Panc1 (cell line): Measurements from ENCODE around the gene MRPL2. TPM values are rescaled to one million over a fixed set of nuclear protein-coding genes. Genes with fewer than 3 reads are reported as not detected.

Source experiments
- ATAC-seq: fragments of 200-7000 bp; cut with Tn5 transposase; 2 replicates; pipeline ENCODE4 v1.9.1; 2020; ENCODE audit warnings: mild to moderate bottlenecking, moderate library complexity
- BruUV-seq: library from RNA; stranded (reverse); fragments of 400-500 nt; replicated peaks from 2 replicates; lab custom pipeline; 2021; lab: Mats Ljungman, UMichigan
- CTCF ChIA-PET: fragments of 300-600 bp; sonication (Branson Sonifier 250); formaldehyde crosslinking; loops from one replicate; lab custom pipeline; 2022; ENCODE audit warnings: antibody characterized with exemption; lab: Charles Lee
- POLR2A ChIA-PET: fragments of 300-600 bp; sonication (Branson Sonifier 250); formaldehyde crosslinking; loops from one replicate; lab custom pipeline; 2022; ENCODE audit warnings: antibody characterized with exemption; lab: Charles Lee
- DNase-seq: peaks from one replicate; pipeline ENCODE4 v3.0.0-alpha.2; 2010; ENCODE audit warnings: low read depth, low spot score
- H3K27ac ChIP-seq: 2 replicates; pipeline ENCODE4 v1.5.1; 2011; ENCODE audit warnings: mild to moderate bottlenecking, low read length, inconsistent platforms
- H3K27me3 ChIP-seq: fragments of 200-500 bp; sonication (Bioruptor generic); 2 replicates; pipeline ENCODE4 v1.6.0; 2014; ENCODE audit warnings: low read length, inconsistent platforms; ENCODE audit not compliant: control insufficient read depth, insufficient read depth
- H3K36me3 ChIP-seq: fragments of 200-500 bp; sonication (Bioruptor generic); 2 replicates; pipeline ENCODE4 v1.5.1; 2014; ENCODE audit warnings: inconsistent platforms, mild to moderate bottlenecking, low read length, moderate library complexity; ENCODE audit not compliant: control insufficient read depth, insufficient read depth
- H3K4me1 ChIP-seq: 2 replicates; pipeline ENCODE4 v1.5.1; 2011; ENCODE audit warnings: inconsistent platforms, mild to moderate bottlenecking, low read length, moderate library complexity; ENCODE audit not compliant: control insufficient read depth, insufficient read depth
- H3K4me3 ChIP-seq, 2 experiments: 2 replicates each; pipeline ENCODE4 v1.5.1; 2011 to 2012; ENCODE audit warnings: low read depth in 2 of 2, low read length in 2 of 2, mild to moderate bottlenecking in 2 of 2, inconsistent platforms in 1 of 2, moderate library complexity in 1 of 2
- H3K9me3 ChIP-seq: fragments of 200-500 bp; sonication (Bioruptor generic); 2 replicates; pipeline ENCODE4 v1.5.1; 2014; ENCODE audit warnings: low read depth, mild to moderate bottlenecking, inconsistent platforms, low read length, moderate library complexity; ENCODE audit not compliant: control insufficient read depth, insufficient read depth
- POLR2AphosphoS5 ChIP-seq: IDR thresholded peaks from 2 replicates; pipeline ENCODE4 v1.6.1; 2012; ENCODE audit warnings: mild to moderate bottlenecking, low read depth, low read length, moderate library complexity
- SIN3A ChIP-seq: IDR thresholded peaks from 2 replicates; pipeline ENCODE4 v1.6.1; 2012; ENCODE audit warnings: low read depth, mild to moderate bottlenecking, low read length, moderate library complexity, borderline replicate concordance; ENCODE audit not compliant: insufficient read depth
- TCF7L2 ChIP-seq: IDR thresholded peaks from 2 replicates; pipeline ENCODE4 v1.6.1; 2011; ENCODE audit warnings: mild to moderate bottlenecking, low read depth, low read length, inconsistent platforms
- in situ Hi-C: cut with HindIII; loops from 2 replicates; pipeline ENCODE4 v1.10.0; 2016; ENCODE audit warnings: low sequenced_read_pairs, low pct_unique_long_range_greater_than_20kb
- intact Hi-C: fragments of 100-400 bp; cut with micrococcal nuclease; formaldehyde crosslinking; loops from one replicate; pipeline ENCODE4 v1.10.0; 2022; ENCODE audit not compliant: unreplicated experiment
- total RNA-seq: library from RNA; stranded (reverse); gene quantifications from one replicate; pipeline ENCODE4 v1.2.1, GENCODE V29; 2021; ENCODE audit not compliant: unreplicated experiment
- TF ChIP-seq, protein P1 (sequence below): fragments of 450-650 bp; IDR thresholded peaks from 2 replicates; pipeline ENCODE4 v1.5.1; 2017; ENCODE audit warnings: mild to moderate bottlenecking
- TF ChIP-seq, protein P2 (sequence below), 2 experiments: IDR thresholded peaks; 2 replicates each; pipeline ENCODE4 v1.6.1; 2011 to 2012; ENCODE audit warnings: low read depth in 2 of 2, control low read depth in 1 of 2, low read length in 1 of 2, mild to moderate bottlenecking in 1 of 2, moderate library complexity in 1 of 2; ENCODE audit not compliant: insufficient read depth in 1 of 2

The MRPL2 gene
- total RNA-seq, 1 experiment from 2014 or later = 65.6 TPM

DNA sequence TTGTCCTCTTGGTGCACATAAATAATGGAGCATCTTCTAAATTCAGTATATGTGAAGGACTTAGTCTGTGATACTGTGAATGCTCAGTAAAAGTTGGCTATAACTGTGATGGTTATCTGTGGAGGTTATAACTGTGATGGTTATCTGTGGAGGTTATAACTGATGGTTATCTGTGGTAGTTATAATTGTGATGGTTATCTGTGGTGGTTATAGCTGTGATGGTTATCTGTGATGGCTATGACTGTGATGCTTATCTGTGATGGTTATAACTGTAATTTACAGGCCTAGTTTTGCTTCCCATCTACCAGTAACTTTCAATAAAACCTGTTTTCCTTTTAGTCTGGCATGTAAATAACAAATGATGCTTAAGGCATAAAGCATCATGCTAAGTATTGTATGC lies 33.4 kb upstream of the MRPL2 start:
- intact Hi-C loops (loop anchor here (2.0 to 5.0 kb wide), 2 partner anchors 34 to 40 kb away; partner anchors contain the start of genes KLC4 and MRPL2), in situ Hi-C loops (no loop called here)
- ChIA-PET POLR2A (no interaction called here), CTCF (no interaction called here)
- Histone ChIP-seq H3K4me1 (peaks cover 82% of the 10 kb centered on the region), H3K27ac (peak overlapping the region; percentile 97), H3K27me3 (no peaks in the 10 kb centered on the region), H3K9me3 (no peaks in the 10 kb centered on the region), H3K36me3 (no peaks in the 10 kb centered on the region), H3K4me3 (no peak overlapping the region; a peak in 1 of 4 replicates)
- BruUV-seq = no TSS peak
- ATAC-seq (no peak), DNase-seq (no peak)
- TF ChIP-seq POLR2AphosphoS5 (no peak), SIN3A (no peak), TCF7L2 (peak; percentile 86)
- TF ChIP-seq, protein P1, sequence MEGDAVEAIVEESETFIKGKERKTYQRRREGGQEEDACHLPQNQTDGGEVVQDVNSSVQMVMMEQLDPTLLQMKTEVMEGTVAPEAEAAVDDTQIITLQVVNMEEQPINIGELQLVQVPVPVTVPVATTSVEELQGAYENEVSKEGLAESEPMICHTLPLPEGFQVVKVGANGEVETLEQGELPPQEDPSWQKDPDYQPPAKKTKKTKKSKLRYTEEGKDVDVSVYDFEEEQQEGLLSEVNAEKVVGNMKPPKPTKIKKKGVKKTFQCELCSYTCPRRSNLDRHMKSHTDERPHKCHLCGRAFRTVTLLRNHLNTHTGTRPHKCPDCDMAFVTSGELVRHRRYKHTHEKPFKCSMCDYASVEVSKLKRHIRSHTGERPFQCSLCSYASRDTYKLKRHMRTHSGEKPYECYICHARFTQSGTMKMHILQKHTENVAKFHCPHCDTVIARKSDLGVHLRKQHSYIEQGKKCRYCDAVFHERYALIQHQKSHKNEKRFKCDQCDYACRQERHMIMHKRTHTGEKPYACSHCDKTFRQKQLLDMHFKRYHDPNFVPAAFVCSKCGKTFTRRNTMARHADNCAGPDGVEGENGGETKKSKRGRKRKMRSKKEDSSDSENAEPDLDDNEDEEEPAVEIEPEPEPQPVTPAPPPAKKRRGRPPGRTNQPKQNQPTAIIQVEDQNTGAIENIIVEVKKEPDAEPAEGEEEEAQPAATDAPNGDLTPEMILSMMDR = no peak
- TF ChIP-seq, protein P2, sequence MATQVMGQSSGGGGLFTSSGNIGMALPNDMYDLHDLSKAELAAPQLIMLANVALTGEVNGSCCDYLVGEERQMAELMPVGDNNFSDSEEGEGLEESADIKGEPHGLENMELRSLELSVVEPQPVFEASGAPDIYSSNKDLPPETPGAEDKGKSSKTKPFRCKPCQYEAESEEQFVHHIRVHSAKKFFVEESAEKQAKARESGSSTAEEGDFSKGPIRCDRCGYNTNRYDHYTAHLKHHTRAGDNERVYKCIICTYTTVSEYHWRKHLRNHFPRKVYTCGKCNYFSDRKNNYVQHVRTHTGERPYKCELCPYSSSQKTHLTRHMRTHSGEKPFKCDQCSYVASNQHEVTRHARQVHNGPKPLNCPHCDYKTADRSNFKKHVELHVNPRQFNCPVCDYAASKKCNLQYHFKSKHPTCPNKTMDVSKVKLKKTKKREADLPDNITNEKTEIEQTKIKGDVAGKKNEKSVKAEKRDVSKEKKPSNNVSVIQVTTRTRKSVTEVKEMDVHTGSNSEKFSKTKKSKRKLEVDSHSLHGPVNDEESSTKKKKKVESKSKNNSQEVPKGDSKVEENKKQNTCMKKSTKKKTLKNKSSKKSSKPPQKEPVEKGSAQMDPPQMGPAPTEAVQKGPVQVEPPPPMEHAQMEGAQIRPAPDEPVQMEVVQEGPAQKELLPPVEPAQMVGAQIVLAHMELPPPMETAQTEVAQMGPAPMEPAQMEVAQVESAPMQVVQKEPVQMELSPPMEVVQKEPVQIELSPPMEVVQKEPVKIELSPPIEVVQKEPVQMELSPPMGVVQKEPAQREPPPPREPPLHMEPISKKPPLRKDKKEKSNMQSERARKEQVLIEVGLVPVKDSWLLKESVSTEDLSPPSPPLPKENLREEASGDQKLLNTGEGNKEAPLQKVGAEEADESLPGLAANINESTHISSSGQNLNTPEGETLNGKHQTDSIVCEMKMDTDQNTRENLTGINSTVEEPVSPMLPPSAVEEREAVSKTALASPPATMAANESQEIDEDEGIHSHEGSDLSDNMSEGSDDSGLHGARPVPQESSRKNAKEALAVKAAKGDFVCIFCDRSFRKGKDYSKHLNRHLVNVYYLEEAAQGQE (IDR thresholded peaks at IDR 0.05; ENCODE audit: insufficient read depth in 1 of 2, low read depth in 2 of 2, low read length in 1 of 2) = no peak

DNA sequence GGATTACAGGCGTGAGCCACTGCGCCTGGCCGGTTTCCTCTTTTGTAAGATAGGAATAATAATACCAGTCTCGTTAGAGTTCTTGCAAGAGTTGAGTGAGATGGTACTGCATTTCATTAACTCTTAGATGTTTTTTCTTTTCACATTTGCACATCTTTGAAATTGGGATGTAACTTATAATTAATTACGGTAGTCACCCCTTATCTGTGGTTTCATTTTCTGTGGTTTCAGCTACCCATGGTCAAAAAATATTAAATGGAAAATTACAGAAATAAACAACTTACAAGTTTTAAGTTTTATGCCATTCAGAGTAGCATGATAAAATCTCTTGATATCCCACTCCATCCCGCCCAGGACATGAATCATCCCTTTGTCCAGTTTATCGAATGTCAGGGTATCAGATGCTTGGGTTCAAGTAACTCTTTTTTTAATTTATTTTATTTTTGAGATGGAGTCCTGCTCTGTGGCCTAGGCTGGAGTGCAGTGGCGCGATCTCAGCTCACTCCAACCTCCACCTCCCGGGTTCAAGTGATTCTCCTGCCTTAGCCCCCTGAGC lies 32.3 kb upstream of the MRPL2 start:
- Histone ChIP-seq H3K36me3 (no peaks in the 10 kb centered on the region), H3K27me3 (no peaks in the 10 kb centered on the region), H3K9me3 (no peaks in the 10 kb centered on the region), H3K4me3 (no peak overlapping the region), H3K4me1 (peaks cover 85% of the 10 kb centered on the region), H3K27ac (peak overlapping the region; percentile 97)
- no TSS peak for BruUV-seq
- TF ChIP-seq, protein P2 (IDR thresholded peaks at IDR 0.05; ENCODE audit: insufficient read depth in 1 of 2, low read depth in 2 of 2, low read length in 1 of 2) = no peak
- TF ChIP-seq, protein P1 = no peak
- no peak for TF ChIP-seq SIN3A
- no peak for TF ChIP-seq TCF7L2
- no peak for TF ChIP-seq POLR2AphosphoS5
- in situ Hi-C loops = no loop called here
- POLR2A ChIA-PET = no interaction called here
- intact Hi-C loops = loop anchor here (5.0 kb wide), 1 partner anchor 41 kb away; no protein-coding TSS in a partner anchor
- CTCF ChIA-PET = interaction anchor here (0.8 kb wide), 1 partner anchor 34 kb away, joined by 3 read pairs; no protein-coding TSS in a partner anchor
- no peak for ATAC-seq
- DNase-seq = no peak
